Posterior vena cava (tissue), 2 donors: ENCODE results near the gene DYNLL2. TPM values are rescaled to one million over a fixed set of nuclear protein-coding genes. Genes with fewer than 3 reads are reported as not detected.
A peak's percentile ranks its signal among the peaks of the same experiment; 100 is the strongest.
"Not testable (repeated sequence)": the region's sequence is repeated elsewhere in the genome, so short reads cannot be mapped to it uniquely, and the experiment has no call there.

Source experiments
- DNase-seq: peaks from one replicate; pipeline ENCODE4 v3.0.0-alpha.2; 2020; ENCODE audit warnings: low spot score
- intact Hi-C, 2 donors: fragments of 100-400 bp; cut with DNase I; formaldehyde crosslinking; loops; one replicate each; pipeline versions ENCODE4 v1.14.1 to v1.14.2; 2022 to 2023
- long read RNA-seq, 2 donors: library from polyadenylated mRNA; unstranded; transcript quantifications; one replicate each; pipeline ENCODE4 v2.0.0, GENCODE V29; 2020 to 2021
- total RNA-seq, 2 donors: library from RNA; stranded (reverse); fragmentation: NEBNext Ultra II Directional; extraction: Animal tissue kit (Norgen Biotek cat#: 25700); gene quantifications; one replicate each; pipeline ENCODE4 v1.2.1, GENCODE V29; 2021
- donor health status: DM: yes; HTN: yes; CAD: no.
- donor health status: DM: yes; HTN: yes; CAD: no.

The DYNLL2 gene
- total RNA-seq, result 10 to 100 TPM; 30.6 to 35.4 TPM
- long read RNA-seq, donor 1, full-length matches to known transcripts, result 1 of 6 reads
- long read RNA-seq, donor 1, partial matches to known transcripts, result 1 of 6 reads
- long read RNA-seq, donor 1, other reads (novel, unspliced or antisense), result 4 of 6 reads
- long read RNA-seq, donor 2, partial matches to known transcripts, result 0 of 2 reads
- long read RNA-seq, donor 2, other reads (novel, unspliced or antisense), result 2 of 2 reads

DNA sequence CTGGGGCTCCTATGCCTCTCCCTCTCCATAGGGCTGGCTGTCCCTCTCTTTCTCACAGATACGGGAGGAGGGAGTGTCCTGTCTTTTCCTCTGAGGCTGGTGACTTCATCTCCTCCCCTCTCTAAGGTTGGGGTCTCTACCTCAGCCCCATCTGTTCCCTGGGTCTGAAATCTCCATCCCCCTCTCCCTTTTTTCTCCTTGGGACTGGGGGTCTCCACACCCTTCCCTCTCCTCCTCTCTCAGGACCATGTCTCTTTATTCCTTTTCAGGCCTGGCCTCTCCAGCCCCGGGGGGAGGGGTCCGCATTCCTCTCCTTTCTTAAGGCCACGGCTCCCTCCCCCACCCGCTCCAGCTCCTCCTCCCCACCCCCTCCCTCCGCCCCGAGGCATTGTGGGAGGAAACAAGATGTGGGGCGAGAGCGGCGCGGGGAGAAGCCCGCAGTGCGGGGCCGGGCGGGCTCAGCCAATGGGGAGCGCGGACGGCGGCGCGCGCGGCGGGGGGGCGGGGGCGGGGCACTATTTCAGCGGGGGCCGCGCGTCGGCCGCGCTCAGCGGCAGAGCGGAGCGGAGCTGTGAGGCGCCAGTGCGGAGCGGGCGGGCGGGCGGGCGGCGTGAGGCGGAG lies at the start of gene DYNLL2:
TSS of gene DYNLL2 (plus strand) at position 550 of the 621 bp plus-strand sequence. CDS start 3,672 bp downstream, outside the sequence.
- intact Hi-C loops, result no loop called here
- peak; percentile 98 for DNase-seq

DNA sequence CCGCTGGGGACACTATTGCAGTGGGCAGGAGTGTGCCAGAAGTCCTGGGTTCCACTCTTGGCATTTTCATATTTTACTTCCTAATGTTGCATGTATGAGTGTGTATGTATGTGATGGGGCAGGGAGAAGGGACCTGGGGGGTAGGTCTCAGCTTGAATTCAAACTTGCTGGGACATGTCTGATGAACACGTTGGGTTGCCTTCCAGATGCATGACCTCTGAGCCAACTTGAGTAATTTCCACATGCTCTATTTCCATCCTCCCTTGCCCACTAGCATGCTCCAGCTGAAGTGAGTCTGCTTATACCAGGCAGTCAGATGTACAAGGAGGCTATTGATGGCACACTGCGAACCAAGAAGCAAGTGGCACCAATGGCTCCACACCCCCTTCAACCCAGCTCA lies 43.2 kb upstream of the DYNLL2 start:
- DNase-seq, result no peak
- intact Hi-C loops, result loop anchor here in 1 of 2 donors (10.0 kb wide), 1 partner anchor 105 kb away; the partner anchor contains the start of gene OR4D1

DNA sequence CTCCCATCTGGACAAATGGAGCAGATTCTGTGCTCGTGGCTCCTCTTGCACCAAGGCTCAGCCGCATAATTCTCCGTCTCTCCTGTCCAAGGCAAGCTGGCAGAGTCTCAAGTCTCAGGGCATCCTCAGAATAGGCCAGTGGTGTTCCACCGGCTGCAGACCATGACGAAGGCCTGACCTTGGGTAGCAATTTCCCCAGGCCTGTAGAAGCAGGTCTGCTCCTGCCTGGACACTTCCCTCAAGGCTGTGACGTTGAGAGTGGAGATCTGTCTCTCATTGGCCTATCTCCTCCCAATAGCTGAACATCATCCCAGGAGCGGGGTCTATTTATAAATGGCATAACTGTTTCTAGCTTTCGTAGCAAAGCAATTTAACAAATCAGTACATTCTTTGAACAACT lies 42.8 kb upstream of the DYNLL2 start:
- no peak for DNase-seq
- intact Hi-C loops, result loop anchor here in 1 of 2 donors (10.0 kb wide), 1 partner anchor 104 kb away; the partner anchor contains the start of gene OR4D1

DNA sequence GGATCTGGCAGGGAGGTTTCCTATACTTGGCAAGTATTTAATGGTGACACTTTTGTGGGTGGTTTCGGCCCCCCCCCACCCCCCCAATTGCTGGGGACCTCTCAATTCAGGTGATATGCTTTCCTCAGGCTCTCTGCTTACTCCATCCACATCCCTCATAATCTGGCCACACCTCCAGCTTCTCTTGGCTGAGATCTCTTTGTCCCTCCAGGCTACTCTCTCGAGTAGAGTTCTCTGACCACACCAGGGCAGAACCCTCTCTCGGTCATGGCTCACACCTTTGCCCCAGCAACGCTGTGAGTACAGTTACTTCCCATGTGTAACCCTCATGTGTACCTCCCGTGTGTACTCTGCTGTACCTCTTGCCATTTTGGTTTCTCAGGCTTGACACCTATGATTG lies 42.1 kb upstream of the DYNLL2 start:
- intact Hi-C loops, result loop anchor here in 1 of 2 donors (10.0 kb wide), 1 partner anchor 104 kb away; the partner anchor contains the start of gene OR4D1
- DNase-seq, result no peak

DNA sequence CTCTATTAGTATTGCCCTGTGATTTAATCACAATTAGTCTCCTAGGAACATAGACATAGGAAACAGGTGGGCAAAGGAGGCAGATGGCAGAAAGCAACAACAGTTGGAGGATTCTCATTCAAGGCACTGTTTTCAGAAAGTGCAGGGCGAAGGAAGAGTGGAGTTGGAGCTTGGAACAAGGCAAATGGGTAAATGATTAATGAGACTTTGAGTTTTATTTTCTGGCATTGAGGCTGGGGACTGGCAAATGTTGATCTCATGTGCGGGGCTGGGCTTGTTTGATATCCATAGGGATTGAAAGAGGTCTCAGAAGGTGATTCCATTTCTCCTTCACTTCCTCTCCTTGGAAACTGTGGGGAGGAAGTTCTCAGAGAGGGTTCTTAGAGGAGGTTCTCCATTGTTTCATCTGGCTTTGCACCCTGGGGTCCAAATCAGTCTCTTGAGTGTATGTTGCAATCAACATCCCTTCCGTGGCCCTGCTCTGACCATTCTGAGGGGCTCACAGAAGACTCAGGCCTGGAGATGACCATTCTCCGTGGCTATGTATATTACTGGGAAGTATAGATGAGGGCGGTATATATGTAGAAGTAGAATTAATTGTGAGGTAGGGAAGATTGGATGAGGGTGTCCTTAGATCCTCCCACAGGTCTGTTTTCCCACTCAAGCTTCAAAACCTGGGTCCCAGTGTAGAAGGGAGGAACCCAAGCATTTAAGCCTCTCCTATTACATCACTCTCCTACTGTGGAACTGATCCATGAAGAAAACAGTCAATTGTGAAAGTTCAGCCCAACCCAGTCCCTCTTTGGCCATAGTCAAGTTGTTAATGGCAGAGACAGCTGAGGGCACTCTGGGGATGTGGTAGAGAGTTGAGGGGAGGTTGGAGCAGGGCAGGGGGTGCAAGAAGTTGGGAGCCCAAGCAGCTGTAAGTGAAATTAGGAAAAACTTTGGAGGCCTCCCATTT lies 39.7 kb upstream of the DYNLL2 start:
- intact Hi-C loops, result loop anchor here in 1 of 2 donors (10.0 kb wide), 1 partner anchor 101 kb away; the partner anchor contains the start of gene OR4D1
- DNase-seq, result no peak

DNA sequence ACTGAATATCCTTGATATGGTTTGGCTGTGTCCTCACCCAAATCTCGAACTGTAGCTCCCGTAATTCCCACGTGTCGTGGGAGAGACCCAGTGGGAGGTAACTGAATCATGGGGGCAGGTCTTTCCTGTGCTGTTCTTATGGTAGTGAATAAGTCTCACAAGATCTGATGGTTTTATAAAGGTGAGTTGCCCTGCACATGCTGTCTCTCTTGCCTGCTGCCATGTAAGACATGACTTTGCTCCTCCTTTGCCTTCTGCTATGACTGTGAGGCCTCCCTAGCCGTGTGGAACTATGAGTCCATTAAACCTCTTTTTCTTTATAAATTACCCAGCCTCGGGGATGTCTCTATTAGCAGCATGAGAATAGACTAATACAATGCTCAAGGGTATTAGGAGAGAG lies 39.0 kb upstream of the DYNLL2 start:
- not testable (repeated sequence) for DNase-seq
- intact Hi-C loops, result loop anchor here in 1 of 2 donors (10.0 kb wide), 1 partner anchor 101 kb away; the partner anchor contains the start of gene OR4D1

DNA sequence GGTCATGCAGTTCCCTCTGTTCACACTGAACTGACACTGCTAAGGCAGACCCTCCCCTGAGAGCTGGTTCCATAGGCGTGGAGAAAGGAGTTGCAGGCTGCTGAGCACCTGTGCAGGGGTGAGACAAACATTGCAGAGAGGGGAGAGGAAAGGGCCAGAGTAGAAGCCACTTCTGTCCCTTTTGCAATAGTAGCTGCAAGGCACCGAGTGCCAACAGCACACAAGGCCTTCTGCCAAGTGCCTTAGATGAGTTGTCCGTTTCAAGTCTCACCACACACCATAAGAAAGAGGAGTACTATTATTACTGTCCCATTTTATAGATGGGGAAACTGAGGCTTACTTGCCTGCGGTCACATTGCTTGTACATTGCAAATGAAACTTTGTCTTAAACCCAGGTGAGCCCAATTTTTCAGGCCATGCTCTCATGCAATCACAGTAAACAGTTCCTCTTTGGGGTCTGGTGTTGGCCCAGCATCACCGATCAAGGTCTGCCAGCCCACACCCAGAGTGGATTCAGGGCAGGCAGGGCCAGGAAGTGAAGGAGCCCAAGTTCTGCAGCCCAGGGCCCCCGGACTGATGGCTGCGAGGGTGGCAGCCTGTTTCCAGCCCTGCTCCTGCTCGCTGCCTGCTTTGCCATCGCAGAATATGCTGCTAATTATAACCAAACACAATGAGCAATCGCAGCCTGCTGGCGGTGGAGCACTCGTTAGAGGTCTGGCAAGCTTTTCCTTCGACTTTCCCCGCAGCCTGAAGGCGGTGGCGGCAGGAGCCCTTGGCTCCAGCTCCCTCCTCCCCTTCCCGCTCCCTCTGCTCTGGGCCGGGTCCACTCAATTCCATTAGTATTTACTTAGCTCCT lies 36.8 kb upstream of the DYNLL2 start:
- DNase-seq, result no peak
- intact Hi-C loops, result loop anchor here in 1 of 2 donors (10.0 kb wide), 1 partner anchor 98 kb away; the partner anchor contains the start of gene OR4D1

DNA sequence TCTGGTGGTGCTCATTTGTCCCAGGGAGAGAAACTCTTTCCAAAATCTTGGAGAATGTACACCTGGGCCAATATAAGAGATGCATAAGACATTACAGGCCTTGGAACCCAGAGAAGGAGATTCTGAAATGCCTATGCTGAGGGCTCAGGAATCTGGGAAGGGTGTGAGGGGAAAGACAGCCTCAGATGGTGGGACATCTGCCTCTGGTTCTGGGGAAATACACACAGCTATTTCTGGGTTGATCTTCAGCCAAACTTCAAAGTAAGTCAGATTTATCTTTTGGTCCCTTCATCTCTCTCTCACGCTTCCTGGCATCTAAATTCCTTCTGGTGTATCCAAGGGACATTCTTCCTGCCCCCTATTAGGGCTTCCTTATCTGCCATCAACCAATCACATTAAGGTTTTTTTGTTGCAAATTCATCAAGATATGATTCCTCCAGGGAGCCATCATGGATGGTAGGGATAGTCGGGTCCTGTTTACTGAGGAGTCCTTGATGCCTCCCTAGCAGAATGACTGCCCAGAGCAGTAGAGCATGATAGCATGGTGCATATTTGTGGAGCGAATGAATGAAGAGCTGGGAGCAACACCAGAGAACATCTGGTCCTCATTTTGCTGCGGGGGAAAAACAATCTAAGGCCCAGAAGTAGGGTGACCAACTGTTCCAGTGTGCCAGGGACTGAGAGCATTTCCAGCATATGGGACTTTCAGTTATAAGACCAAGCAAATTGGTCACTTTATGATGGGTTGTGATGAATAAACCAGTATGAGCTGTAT lies 35.7 kb upstream of the DYNLL2 start:
- no peak for DNase-seq
- intact Hi-C loops, result loop anchor here in 1 of 2 donors (10.0 kb wide), 1 partner anchor 97 kb away; the partner anchor contains the start of gene OR4D1

DNA sequence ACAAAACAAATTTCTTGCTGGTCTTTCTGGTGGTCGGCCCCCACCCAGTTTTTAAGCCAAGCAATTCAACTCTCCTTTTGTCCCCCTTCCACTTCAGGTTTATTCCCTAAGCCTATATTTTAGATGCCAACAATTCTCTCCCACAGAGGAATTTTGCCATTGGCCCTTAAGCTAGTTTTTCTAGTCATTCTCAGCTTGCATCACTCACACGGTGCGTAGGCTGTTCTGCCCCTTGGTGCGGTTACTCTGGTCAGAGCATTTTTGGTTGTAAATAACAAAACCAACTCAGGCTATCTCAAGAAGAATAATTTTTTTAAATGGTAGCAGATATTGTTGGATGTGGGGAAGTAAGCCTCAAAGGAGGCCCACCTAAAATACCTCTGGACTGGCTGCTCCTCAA lies 33.7 kb upstream of the DYNLL2 start:
- intact Hi-C loops, result loop anchor here in 1 of 2 donors (10.0 kb wide), 1 partner anchor 95 kb away; the partner anchor contains the start of gene OR4D1
- DNase-seq, result no peak

DNA sequence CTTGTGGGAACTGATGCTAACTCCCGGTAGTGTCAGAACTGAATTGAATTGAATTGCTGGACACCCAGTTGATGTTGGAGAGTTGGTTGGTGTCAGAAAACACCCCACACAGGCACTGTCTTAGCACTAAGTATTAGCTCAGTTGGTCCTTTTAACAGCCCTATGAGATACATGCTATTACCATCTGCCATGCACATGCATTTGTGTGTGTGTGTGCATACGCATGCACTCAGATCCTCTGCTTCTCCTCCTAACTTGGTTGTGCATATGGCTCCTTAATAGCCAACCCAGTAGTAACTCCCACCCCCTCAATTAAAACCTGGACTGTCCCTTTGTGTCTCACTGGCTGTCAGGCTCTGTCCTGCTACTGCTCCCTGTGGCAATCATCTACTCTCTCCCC lies 32.3 kb upstream of the DYNLL2 start:
- intact Hi-C loops, result no loop called here

DNA sequence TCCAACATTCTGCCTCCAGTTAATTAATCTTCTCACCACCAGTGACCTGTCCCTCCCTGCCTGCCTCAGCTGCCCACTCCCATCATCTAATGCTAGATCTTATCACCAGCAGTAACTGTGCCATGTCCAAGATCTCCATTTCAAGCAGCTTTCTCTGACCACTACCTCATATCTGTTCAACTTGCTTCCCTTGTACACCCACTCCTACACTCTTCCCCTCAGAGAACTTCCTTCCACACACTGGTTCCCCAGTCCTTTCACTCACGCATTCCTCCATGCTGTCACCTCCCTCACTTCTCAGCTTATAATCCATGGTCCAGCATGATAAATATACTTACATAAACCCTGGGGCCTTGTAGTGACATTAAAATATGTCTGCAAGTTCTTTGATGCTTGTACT lies 31.8 kb upstream of the DYNLL2 start:
- DNase-seq, result no peak
- intact Hi-C loops, result no loop called here

More for the DNA sequence above, 32.3 kb upstream of the DYNLL2 start:
- DNase-seq, result no peak

DNA sequence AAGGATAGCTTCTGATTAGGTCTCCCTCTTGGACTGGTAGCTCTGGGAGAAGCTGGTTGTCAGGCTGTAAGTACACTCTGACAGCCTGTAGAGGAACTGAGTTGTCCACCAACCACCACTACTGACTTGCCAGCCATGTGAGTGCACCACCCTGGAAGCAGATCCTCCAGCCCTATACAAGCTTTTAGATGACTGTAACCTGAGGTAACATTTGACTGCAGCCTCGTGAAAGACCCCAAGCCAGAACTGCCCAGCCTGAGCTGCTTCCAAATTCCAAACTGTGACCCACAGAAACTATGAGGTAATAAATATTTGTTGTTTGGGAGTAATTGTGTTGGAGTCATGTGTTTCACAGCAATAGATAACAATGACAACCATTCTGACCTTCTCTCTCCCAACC lies 30.8 kb upstream of the DYNLL2 start:
- intact Hi-C loops, result no loop called here
- no peak for DNase-seq

DNA sequence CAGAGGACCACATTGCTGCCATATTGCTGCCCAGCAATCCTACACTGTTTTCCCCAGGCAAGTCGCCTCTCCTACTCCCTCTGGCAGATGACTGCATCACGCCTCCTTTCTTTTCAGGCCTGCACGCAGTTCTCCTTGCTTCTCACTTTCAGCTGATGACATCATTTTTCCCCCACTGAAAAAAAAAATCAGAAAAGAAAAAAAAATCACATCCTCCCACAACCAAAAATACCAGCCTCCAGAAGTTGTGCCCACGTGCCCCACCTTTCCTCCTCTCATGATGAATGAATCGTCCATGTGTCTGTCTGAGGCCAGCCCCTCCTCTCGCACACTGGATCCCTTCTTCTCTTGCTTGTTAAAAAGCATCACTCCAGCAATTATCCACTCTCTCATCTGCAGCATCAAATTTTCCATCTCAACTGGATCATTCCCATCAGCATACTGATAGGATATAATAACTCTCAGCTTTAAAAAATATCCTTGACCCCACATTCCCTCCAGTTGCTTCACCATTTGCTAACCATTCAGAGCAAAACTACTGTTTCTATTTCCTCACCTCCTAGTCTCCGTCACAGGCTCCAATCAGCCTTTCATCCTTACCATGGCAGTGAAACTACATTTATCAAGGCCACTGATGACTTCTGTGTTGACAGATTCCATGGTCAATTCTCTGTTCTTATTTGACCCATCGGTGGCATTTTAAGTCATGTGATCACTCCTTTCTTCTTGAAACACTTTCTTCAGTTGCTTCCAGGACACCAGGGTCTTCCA lies 30.1 kb upstream of the DYNLL2 start:
- intact Hi-C loops, result no loop called here
- no peak for DNase-seq

DNA sequence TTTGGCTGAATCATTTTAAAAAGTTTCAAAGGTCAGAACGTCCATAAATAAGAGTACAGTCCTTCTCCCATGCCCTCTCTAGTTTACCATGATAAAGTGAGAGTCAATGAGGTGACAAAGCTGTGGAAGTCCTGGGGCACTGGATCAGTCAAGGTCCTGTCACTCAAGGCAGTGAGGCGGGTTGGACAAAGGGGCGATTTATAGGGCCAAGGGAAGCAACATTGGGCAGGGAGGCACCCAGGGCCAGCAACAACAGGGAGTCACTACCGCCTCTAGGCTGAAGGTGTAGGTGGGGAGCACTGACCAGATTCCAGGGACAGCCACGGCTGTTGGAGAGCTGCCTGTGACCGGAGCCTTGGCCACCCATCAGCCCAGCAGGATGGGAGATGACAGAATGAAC lies 28.6 kb upstream of the DYNLL2 start:
- intact Hi-C loops, result no loop called here
- no peak for DNase-seq

DNA sequence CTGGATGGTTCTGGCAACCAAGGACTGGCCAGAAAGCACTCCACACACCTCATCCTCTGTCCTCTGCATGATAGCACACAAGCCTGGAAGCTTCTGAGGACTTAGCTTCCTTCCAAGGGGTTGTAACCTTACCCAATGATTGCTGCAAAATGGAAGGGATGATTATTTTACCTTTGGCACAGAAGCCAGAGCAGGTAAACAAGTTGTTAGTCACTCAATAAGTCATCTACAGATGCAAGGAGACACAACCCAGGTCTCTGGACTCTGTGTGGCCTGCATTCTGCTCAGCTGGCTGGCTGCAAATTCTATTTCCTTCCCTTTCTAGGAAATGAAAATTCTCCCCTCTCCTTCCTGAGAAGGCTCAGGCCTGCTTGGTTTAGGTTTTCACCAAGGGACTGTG lies 26.7 kb upstream of the DYNLL2 start:
- DNase-seq, result no peak
- intact Hi-C loops, result no loop called here

DNA sequence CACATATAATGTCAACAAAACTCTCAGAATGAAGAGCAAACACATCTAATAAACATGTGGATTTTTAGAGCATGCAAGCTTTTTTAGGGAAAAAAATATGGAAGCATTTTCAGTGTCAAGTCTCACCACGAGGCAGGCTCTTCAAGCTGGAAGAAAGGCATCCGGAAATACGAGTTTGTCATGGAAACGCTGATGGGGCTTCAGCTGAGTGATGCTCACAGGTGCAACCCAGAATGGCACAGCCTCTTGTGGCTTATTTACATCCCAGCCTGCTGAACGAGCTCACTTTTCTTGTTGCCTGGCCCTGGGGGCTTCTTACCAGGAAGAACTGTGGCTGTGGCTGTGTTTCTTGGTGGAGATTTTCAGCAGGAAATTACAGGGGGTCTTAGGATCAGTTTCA lies 24.1 kb upstream of the DYNLL2 start:
- no peak for DNase-seq
- intact Hi-C loops, result no loop called here

DNA sequence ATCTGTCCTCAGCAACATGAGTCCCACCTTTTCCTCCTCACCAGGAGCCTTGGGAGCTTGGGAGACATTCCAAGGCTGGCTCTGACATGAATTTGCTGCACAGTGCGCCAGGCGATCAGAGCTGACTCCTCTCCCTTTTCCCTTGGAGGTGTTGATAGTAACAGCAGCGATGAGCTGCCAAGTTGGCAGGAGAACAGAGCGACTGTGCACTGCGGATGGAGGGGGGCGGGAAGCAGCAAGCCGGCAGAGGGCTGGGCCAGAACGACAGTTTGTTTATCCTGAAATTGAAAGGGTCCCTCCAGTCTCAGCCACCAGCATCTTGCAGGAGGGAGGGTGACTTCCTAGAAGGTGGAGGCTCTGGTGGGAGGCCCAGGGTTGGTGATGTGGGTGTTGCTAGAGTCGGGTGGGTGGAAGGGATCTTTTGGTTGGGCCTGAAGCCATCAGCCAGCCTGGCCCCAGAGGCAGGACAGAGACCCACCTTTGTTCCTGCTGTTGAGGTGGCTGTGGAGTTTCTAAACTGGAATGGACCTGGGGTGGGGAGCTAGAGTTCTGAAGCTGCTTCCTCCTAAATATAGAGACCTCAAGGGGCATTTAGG lies 22.5 kb upstream of the DYNLL2 start:
- intact Hi-C loops, result no loop called here
- DNase-seq, result no peak
